Motor neuron (in vitro differentiated cells): ENCODE data around the gene LRPAP1. TPM values are rescaled to one million over a fixed set of nuclear protein-coding genes. Genes with fewer than 3 reads are reported as not detected.
A peak's percentile ranks its signal among the peaks of the same experiment; 100 is the strongest.

Experiments
- ATAC-seq, 8 experiments: fragments of 200-7000 bp; cut with Tn5 transposase; replicated peaks in 6 of 8; 2 replicates each; pipeline ENCODE4 v1.8.0; 2021; ENCODE audit warnings: mild to moderate bottlenecking in 8 of 8, moderate library complexity in 8 of 8
- H3K27ac ChIP-seq, 2 donors: fragments of 250-450 bp; sonication (Bioruptor Pico); 2 replicates each; pipeline ENCODE4 v1.9.0; 2021; ENCODE audit warnings: antibody characterized with exemption in 2 of 2, mild to moderate bottlenecking in 2 of 2, moderate library complexity in 1 of 2
- H3K4me1 ChIP-seq, 2 donors: fragments of 250-450 bp; sonication (Bioruptor Pico); replicated peaks in 1 of 2; 2 replicates each; pipeline ENCODE4 v1.6.1; 2021; ENCODE audit warnings: antibody characterized with exemption in 2 of 2, mild to moderate bottlenecking in 2 of 2, moderate library complexity in 1 of 2
- H3K4me3 ChIP-seq, 5 donors: fragments of 250-450 bp; sonication (Bioruptor Pico); 2 replicates each; pipeline ENCODE4 v1.9.0; 2021; ENCODE audit warnings: antibody characterized with exemption in 5 of 5, mild to moderate bottlenecking in 5 of 5, moderate library complexity in 4 of 5
- WGBS, 10 experiments: fragments of 450-650 bp; shearing (Covaris generic); methylation state at CpG; one replicate each; pipeline ENCODE4 v1.0.0; 2022; 5-methylcytosine and 5-hydroxymethylcytosine counted together
- in situ Hi-C, 9 experiments: fragments of 400-800 bp; cut with MboI; loops; one replicate each; pipeline ENCODE4 v1.15.0; 2021; ENCODE audit warnings: low sequenced_read_pairs in 9 of 9, low pct_unique_long_range_greater_than_20kb in 2 of 9; ENCODE audit not compliant: unreplicated experiment in 9 of 9
- total RNA-seq, 8 experiments: library from RNA; unstranded; fragments of 300-600 nt; gene quantifications; 2 replicates each; pipeline versions ENCODE4 v1.2.3 to v1.2.4, GENCODE V29; 2022

LRPAP1 gene
- total RNA-seq, 8 experiments from 2014 or later = 49.8 to 389 (median 96.9) TPM

- ATAC-seq = peak in 2 of 8 experiments; percentile 4 to 31
- WGBS, 10 experiments = 20 to 70% (median 53%) methylated on average over 1 to 3 of the region's 23 CpGs; no CpG with 5 or more reads in 6 of the 10 experiments
- in situ Hi-C loops = no loop called here
- Histone ChIP-seq H3K27ac (no peak overlapping the region), H3K4me1 (peaks cover 16 to 31% of the 10 kb centered on the region in 2 donors), H3K4me3 (no peak overlapping the region)
Observed at GRCh38 chr4:3477750-3478430, 54.3 kb downstream of the LRPAP1 start.

DNA sequence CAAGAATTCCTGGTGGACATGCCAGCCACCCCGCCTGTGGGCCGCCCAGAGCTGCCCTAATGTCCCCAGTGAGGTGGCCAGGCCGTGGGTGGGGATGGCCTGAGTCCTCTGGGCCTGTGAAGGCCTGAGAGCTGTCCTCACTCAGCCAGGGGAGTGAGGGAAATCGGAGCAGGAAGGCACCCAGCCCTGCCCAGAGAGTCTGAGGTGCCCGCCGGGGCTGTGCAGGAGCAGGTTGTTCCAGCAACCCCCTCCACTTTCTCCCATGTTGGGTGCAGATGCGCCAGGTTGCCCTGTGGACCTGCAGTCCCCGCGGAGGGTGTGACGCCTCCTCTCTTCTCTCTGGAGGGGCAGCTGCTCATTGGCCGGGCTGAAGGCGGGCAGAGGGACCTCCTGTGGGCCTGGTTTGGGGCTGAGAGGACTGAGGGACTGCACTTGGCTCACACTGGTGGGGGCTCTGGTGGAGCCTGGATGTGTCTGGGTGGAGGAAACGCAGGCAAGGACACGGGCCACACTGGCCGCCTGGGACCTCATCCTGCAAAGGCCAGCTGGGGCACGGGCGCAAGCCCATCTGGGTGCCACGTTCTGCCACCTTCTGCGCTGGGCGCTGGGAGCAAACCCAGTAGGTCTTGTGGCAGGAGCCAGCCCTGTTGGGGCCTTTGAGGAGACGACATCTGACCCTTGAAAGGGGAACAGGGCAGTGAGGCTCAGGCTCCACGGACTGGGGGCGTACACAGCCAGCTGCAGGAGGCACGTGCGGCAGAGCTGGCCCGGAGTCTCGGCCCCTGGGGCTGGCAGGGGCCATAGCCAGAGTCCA lies 55.1 kb downstream of the LRPAP1 start:
- in situ Hi-C loops = no loop called here
- H3K4me1 ChIP-seq = peaks cover 16 to 31% of the 10 kb centered on the region in 2 donors
- H3K4me3 ChIP-seq = no peak overlapping the region
- no peak for ATAC-seq
- no peak overlapping the region for H3K27ac ChIP-seq
- WGBS, 10 experiments = 0 to 100% (median 58%) methylated on average over 1 to 4 of the region's 27 CpGs; no CpG with 5 or more reads in 4 of the 10 experiments

GRCh38 chr4:3476341-3476747 lies 55.9 kb downstream of the LRPAP1 start:
- in situ Hi-C loops = no loop called here
- no peak for ATAC-seq
- Histone ChIP-seq H3K27ac (no peak overlapping the region), H3K4me1 (peaks cover 16 to 28% of the 10 kb centered on the region in 2 donors), H3K4me3 (no peak overlapping the region)
- 85 to 100% (median 93%) methylated on average over 1 to 8 of the region's 22 CpGs; no CpG with 5 or more reads in 7 of the 10 experiments for WGBS, 10 experiments

- Histone ChIP-seq H3K4me1 (peaks cover 15 to 22% of the 10 kb centered on the region in 2 donors), H3K27ac (no peak overlapping the region), H3K4me3 (no peak overlapping the region)
- 100% methylated on average over 1 of the region's 22 CpGs; no CpG with 5 or more reads in 9 of the 10 experiments for WGBS, 10 experiments
- in situ Hi-C loops = no loop called here
- ATAC-seq = no peak
Observed at GRCh38 chr4:3475713-3476260, 56.4 kb downstream of the LRPAP1 start.

- Histone ChIP-seq H3K27ac (no peak overlapping the region), H3K4me1 (peaks cover 12 to 18% of the 10 kb centered on the region in 2 donors), H3K4me3 (no peak overlapping the region)
- no peak for ATAC-seq
- in situ Hi-C loops = no loop called here
- 88 to 100% (median 93%) methylated on average over 1 to 3 of the region's 15 CpGs; no CpG with 5 or more reads in 7 of the 10 experiments for WGBS, 10 experiments
Observed at GRCh38 chr4:3475041-3475712, 57.0 kb downstream of the LRPAP1 start.

- 40 to 100% (median 94%) methylated on average over 1 to 5 of the region's 13 CpGs; no CpG with 5 or more reads in 3 of the 10 experiments for WGBS, 10 experiments
- Histone ChIP-seq H3K4me1 (peaks cover 15 to 18% of the 10 kb centered on the region in 2 donors), H3K27ac (no peak overlapping the region), H3K4me3 (no peak overlapping the region)
- in situ Hi-C loops = no loop called here
- peak in 1 of 8 experiments; percentile 61 for ATAC-seq
Observed at GRCh38 chr4:3473996-3474765, 58.0 kb downstream of the LRPAP1 start.

DNA sequence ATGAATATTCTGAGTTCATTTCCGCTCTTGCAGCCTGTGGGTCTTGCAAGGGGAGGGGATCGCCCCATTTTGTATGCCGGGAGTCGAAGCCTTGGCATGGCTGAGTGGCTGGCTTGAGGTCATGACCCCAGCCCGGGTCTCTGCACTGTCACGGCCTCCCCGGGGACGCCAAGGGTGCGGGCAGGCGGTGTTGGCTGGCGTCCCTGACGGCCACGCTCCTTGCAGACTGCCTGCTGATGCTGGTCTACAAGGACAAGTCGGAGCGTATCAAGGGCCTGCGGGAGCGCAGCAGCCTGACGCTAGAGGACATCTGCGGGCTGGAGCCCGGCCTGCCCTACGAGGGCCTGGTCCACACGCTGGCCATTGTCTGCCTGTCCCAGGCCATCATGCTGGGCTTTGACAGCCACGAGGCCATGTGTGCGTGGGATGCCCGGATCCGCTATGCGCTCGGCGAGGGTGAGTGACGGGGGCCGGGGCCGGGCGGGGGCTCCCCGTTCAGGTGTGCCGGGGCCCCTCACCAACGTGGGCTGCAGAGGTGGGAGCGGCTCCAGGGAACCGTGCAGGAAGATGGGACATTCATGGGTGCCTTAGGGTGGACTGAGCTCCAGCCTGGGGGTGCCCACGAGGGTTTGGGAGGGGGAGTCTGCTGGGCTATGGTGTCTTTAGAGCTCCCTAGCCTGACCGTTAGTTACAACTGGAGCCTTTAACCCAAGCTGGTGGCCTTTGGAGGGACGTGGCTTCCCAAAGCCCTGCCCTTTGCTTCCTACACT lies 58.9 kb downstream of the LRPAP1 start:
- in situ Hi-C loops = no loop called here
- Histone ChIP-seq H3K4me1 (peaks cover 12 to 15% of the 10 kb centered on the region in 2 donors), H3K27ac (no peak overlapping the region), H3K4me3 (no peak overlapping the region)
- peak in 3 of 8 experiments; percentile 11 to 36 (median 35) for ATAC-seq
- WGBS, 10 experiments = 48 to 94% methylated on average over 9 of the region's 41 CpGs; no CpG with 5 or more reads in 8 of the 10 experiments

DNA sequence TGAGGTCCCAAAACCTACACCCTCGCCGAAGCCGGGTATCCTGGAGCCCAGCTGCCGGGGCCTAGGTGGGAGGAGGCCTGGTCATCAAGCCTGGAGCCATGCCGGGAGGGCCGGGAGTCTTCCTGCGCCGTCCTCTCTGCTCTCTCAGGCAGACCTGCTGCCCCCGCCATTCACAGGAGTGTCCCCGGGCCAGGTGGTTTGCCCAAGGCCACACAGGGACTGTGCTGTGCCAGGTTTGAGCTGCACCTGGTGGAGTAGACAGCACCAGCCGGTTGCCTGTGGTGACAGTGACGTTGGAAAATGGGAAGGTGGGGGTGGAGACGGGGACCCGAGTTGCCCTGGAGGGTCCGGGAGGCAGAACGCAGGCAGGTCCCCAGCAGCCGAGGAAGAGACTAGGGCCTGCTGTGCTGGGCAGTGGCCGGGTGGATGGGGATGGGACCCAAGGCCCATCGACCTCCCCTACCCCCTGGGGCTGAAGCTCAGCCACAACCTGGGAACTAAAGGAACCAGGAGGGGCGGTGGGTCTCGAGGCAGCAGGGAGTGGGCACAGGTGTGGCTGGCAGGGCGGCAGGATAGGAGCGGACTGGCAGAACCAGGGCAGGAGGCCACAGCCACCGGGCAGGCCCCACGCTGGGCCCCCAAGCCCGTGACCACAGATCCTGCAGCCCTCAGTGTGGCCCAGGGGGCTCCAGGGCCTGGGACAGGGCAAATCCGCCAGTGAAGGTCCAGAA lies 59.6 kb downstream of the LRPAP1 start:
- ATAC-seq = peak in 1 of 8 experiments; percentile 18
- Histone ChIP-seq H3K4me1 (peaks cover 5 to 10% of the 10 kb centered on the region in 2 donors), H3K4me3 (no peak overlapping the region), H3K27ac (no peak overlapping the region)
- in situ Hi-C loops = no loop called here
- WGBS, 10 experiments = 59 to 93% (median 89%) methylated on average over 3 to 7 of the region's 27 CpGs; no CpG with 5 or more reads in 7 of the 10 experiments

DNA sequence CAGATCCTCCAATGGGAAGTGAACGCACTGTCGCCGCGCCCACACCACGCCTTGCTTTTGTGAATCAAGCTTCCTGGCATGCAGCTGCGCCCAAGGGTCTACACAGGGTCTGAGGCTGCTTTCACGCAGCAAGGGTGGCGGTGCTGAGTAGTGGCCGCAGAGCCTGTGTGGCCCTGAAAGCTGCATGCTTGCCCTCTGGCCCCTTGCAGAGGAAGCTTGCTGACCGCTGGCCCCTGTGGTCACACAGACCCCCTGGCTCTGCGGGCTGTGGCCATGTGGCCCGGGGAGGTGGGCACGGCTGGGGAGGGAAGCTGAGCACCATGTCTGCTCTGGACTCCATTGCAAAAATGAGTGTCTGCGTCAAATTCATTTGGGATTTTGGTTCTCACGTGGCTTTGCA lies 60.3 kb downstream of the LRPAP1 start:
- ATAC-seq = no peak
- Histone ChIP-seq H3K4me3 (no peak overlapping the region), H3K27ac (no peak overlapping the region), H3K4me1 (peaks cover 6 to 16% of the 10 kb centered on the region in 2 donors)
- WGBS, 10 experiments = 40 to 87% (median 84%) methylated on average over 2 to 14 of the region's 15 CpGs; no CpG with 5 or more reads in 6 of the 10 experiments
- in situ Hi-C loops = no loop called here

GRCh38 chr4:3471098-3471760 lies 61.0 kb downstream of the LRPAP1 start:
- ATAC-seq = no peak
- H3K4me1 ChIP-seq = peaks cover 5 to 17% of the 10 kb centered on the region in 2 donors
- in situ Hi-C loops = no loop called here
- WGBS, 10 experiments = 78 to 100% (median 87%) methylated on average over 1 to 16 of the region's 23 CpGs; no CpG with 5 or more reads in 5 of the 10 experiments
- no peak overlapping the region for H3K27ac ChIP-seq
- no peak overlapping the region for H3K4me3 ChIP-seq
